HL-60 (cell line): ENCODE data around the gene TOX2.

Experiments
- DNase-seq, 2 experiments: peaks; one replicate each; pipeline ENCODE4 v3.0.0-alpha.2; 2010 to 2020; ENCODE audit warnings: low read depth in 1 of 2, low spot score in 1 of 2
- H3K27ac ChIP-seq: fragments of 250-450 bp; sonication (Bioruptor Pico); replicated peaks from 2 replicates; pipeline ENCODE4 v1.5.1; 2020; ENCODE audit warnings: mild to moderate bottlenecking, moderate library complexity
- H3K27me3 ChIP-seq: fragments of 250-450 bp; sonication (Bioruptor Pico); 2 replicates; pipeline ENCODE4 v1.5.1; 2021; ENCODE audit warnings: mild to moderate bottlenecking, moderate library complexity; ENCODE audit not compliant: insufficient read depth, poor library complexity, severe bottlenecking
- H3K4me3 ChIP-seq: replicated peaks from 2 replicates; pipeline ENCODE4 v1.5.1; 2011; ENCODE audit warnings: mild to moderate bottlenecking, control low read depth, low read length; ENCODE audit not compliant: insufficient read depth
- GABPA ChIP-seq: IDR thresholded peaks from 2 replicates; pipeline ENCODE4 v1.6.1; 2012; ENCODE audit warnings: low read depth
- POLR2AphosphoS5 ChIP-seq: IDR thresholded peaks from 2 replicates; pipeline ENCODE4 v1.6.1; 2012; ENCODE audit warnings: low read depth
- SPI1 ChIP-seq: IDR thresholded peaks from 2 replicates; pipeline ENCODE4 v1.6.1; 2012; ENCODE audit warnings: low read depth, mild to moderate bottlenecking, borderline replicate concordance
- TF ChIP-seq, protein P1 (sequence below): IDR thresholded peaks from one replicate; pipeline ENCODE4 v1.5.1; 2011; ENCODE audit warnings: low read length, control low read depth, inconsistent platforms; ENCODE audit not compliant: insufficient read depth
- TF ChIP-seq, protein P2 (sequence below): IDR thresholded peaks from 2 replicates; pipeline ENCODE4 v1.6.1; 2012; ENCODE audit warnings: low read depth; ENCODE audit not compliant: insufficient replicate concordance

Gene TOX2

DNA sequence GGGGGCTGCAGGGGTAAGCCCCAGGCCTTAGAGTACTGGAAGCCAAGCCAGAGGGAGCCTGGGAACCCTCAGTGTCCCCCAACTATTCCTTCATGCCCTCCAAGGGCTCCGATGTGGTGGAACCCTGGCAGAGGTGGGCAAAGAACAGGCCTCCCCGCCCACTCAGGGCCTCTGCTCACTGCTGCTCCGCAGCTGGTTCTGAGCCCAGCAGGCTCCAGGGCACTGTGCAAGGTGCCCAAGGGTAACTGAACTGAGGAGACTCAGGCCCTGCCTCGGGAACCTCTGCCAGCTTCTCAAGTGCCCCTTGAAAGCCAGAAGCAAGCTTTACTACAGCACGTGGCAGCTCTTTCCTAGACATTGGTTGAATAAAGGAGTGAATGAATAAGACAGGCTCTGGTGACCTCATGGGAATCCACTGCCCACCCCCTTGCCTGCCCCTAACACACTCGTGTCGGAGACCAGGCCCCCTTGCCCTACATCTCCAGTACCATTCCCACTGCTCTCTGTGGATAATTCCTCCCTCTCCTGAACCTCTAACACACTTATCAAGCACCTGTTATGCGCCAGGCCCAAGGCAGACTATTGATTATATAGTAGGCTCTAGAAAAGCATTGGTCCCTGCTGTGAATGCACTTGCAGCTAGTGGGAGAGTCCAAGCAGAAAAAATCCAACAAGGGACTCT lies 55.0 kb downstream of the TOX2 start:
- H3K27me3 ChIP-seq = peaks cover 10% of the 10 kb centered on the region
- no peak for DNase-seq
- TF ChIP-seq SPI1 = no peak
- TF ChIP-seq GABPA = no peak
- TF ChIP-seq, protein P1, sequence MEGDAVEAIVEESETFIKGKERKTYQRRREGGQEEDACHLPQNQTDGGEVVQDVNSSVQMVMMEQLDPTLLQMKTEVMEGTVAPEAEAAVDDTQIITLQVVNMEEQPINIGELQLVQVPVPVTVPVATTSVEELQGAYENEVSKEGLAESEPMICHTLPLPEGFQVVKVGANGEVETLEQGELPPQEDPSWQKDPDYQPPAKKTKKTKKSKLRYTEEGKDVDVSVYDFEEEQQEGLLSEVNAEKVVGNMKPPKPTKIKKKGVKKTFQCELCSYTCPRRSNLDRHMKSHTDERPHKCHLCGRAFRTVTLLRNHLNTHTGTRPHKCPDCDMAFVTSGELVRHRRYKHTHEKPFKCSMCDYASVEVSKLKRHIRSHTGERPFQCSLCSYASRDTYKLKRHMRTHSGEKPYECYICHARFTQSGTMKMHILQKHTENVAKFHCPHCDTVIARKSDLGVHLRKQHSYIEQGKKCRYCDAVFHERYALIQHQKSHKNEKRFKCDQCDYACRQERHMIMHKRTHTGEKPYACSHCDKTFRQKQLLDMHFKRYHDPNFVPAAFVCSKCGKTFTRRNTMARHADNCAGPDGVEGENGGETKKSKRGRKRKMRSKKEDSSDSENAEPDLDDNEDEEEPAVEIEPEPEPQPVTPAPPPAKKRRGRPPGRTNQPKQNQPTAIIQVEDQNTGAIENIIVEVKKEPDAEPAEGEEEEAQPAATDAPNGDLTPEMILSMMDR = no peak
- TF ChIP-seq, protein P2, sequence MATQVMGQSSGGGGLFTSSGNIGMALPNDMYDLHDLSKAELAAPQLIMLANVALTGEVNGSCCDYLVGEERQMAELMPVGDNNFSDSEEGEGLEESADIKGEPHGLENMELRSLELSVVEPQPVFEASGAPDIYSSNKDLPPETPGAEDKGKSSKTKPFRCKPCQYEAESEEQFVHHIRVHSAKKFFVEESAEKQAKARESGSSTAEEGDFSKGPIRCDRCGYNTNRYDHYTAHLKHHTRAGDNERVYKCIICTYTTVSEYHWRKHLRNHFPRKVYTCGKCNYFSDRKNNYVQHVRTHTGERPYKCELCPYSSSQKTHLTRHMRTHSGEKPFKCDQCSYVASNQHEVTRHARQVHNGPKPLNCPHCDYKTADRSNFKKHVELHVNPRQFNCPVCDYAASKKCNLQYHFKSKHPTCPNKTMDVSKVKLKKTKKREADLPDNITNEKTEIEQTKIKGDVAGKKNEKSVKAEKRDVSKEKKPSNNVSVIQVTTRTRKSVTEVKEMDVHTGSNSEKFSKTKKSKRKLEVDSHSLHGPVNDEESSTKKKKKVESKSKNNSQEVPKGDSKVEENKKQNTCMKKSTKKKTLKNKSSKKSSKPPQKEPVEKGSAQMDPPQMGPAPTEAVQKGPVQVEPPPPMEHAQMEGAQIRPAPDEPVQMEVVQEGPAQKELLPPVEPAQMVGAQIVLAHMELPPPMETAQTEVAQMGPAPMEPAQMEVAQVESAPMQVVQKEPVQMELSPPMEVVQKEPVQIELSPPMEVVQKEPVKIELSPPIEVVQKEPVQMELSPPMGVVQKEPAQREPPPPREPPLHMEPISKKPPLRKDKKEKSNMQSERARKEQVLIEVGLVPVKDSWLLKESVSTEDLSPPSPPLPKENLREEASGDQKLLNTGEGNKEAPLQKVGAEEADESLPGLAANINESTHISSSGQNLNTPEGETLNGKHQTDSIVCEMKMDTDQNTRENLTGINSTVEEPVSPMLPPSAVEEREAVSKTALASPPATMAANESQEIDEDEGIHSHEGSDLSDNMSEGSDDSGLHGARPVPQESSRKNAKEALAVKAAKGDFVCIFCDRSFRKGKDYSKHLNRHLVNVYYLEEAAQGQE = no peak
- no peak for TF ChIP-seq POLR2AphosphoS5
- no peak overlapping the region for H3K27ac ChIP-seq
- no peak overlapping the region for H3K4me3 ChIP-seq

DNA sequence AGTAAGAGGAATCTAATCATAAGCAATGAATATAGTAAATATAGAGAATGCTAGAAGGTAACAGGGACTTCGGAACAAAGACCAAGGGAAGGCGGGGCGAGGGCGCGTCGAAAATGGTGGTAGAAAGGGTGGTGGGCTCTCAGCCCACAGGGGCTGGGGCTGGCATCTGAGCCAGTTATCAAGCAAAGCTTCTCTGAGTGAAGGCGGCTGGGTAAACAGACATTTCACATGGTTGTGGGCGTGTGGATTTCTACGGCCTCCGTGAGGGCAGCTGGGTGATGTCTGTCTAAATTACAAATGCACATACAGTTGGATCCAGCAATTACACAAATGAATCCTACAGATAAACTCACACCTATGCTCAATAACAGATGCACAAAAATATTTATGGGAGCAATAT lies 56.6 kb downstream of the TOX2 start:
- Histone ChIP-seq H3K4me3 (no peak overlapping the region), H3K27me3 (peaks cover 2% of the 10 kb centered on the region), H3K27ac (no peak overlapping the region)
- no peak for DNase-seq
- TF ChIP-seq, protein P2 = no peak
- TF ChIP-seq, protein P1 = no peak
- TF ChIP-seq GABPA (no peak), SPI1 (no peak), POLR2AphosphoS5 (no peak)

DNA sequence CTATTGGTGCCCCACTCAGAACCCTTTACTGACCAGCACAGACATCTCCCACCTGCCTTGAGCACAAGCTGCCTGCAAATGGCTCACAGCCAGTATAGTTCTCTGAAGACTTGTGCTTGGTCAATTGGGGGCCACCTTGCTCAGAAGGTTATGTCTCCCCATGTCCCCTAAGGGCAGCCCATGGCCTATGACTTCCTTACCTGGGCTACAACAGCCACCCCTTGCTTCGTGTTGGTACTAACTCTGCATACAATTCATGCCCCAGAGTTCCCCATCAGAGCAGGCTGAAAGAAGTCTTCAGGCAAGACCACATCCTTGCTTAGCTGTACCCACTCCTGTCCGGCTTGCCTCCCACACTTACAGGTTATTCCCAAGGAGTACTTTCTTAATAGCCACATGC lies 57.4 kb downstream of the TOX2 start:
- no peak for DNase-seq
- Histone ChIP-seq H3K27me3 (peaks cover 2% of the 10 kb centered on the region), H3K27ac (no peak overlapping the region), H3K4me3 (no peak overlapping the region)
- TF ChIP-seq, protein P1 = no peak
- TF ChIP-seq POLR2AphosphoS5 (no peak), SPI1 (no peak), GABPA (no peak)
- TF ChIP-seq, protein P2 = no peak
